SK-N-SH (cell line): ENCODE measurements around the gene BSG. TPM values are rescaled to one million over a fixed set of nuclear protein-coding genes. Genes with fewer than 3 reads are reported as not detected.

Experiments
- CTCF ChIA-PET: fragments of 300-600, 350-600 bp; formaldehyde crosslinking; extraction: SDS; loops from one replicate; lab custom pipeline; 2021; lab: Yijun Ruan, JAX
- POLR2A ChIA-PET: fragments of 350-600 bp; sonication (Branson Sonifier 250); formaldehyde crosslinking; extraction: SDS; loops from one replicate; lab custom pipeline; 2020; ENCODE audit warnings: antibody characterized with exemption, inconsistent platforms; lab: Yijun Ruan, JAX
- DNase-seq: peaks from one replicate; pipeline ENCODE4 v3.0.0; 2012
- H2AFZ ChIP-seq: fragments of 200-600 bp; sonication (generic); 2 replicates; pipeline ENCODE4 v1.8.1; 2016; ENCODE audit warnings: antibody characterized with exemption, mild to moderate bottlenecking, low read depth
- H3F3A ChIP-seq: fragments of 200-600 bp; sonication (generic); replicated peaks from 2 replicates; pipeline ENCODE3; 2016; ENCODE audit warnings: antibody characterized with exemption, mild to moderate bottlenecking; ENCODE audit not compliant: insufficient read depth
- H3K27ac ChIP-seq, 2 experiments: fragments of 200-500 bp in 1 of 2; fragments of 200-600 bp in 1 of 2; sonication (Bioruptor generic) in 1 of 2; sonication (generic), shearing (Covaris generic) in 1 of 2; 2 replicates each; pipeline versions ENCODE4 v1.5.1 to v1.6.1; 2014 to 2016; ENCODE audit warnings: low read depth in 2 of 2, inconsistent platforms in 1 of 2, low read length in 1 of 2, mild to moderate bottlenecking in 1 of 2, mixed read lengths in 1 of 2
- H3K27me3 ChIP-seq: fragments of 200-600 bp; sonication (generic), shearing (Covaris generic); 2 replicates; pipeline ENCODE4 v1.6.1; 2016; ENCODE audit warnings: mixed run types; ENCODE audit not compliant: insufficient read depth
- H3K36me3 ChIP-seq, 2 experiments: fragments of 200-500 bp in 1 of 2; fragments of 200-600 bp in 1 of 2; sonication (Bioruptor generic) in 1 of 2; sonication (generic) in 1 of 2; replicated peaks in 1 of 2; 2 replicates each; pipeline versions ENCODE3 to v1.5.1; 2014 to 2016; ENCODE audit warnings: low read length in 1 of 2, mild to moderate bottlenecking in 1 of 2; ENCODE audit not compliant: insufficient read depth in 2 of 2, control insufficient read depth in 1 of 2
- H3K4me1 ChIP-seq, 2 experiments: fragments of 200-500 bp in 1 of 2; fragments of 200-600 bp in 1 of 2; sonication (Bioruptor generic) in 1 of 2; sonication (generic), shearing (Covaris generic) in 1 of 2; 2 replicates each; pipeline versions ENCODE4 v1.5.1 to v1.6.1; 2014 to 2016; ENCODE audit warnings: low read depth in 1 of 2, low read length in 1 of 2, mixed run types in 1 of 2; ENCODE audit not compliant: insufficient read depth in 2 of 2, control insufficient read depth in 1 of 2
- H3K4me2 ChIP-seq: fragments of 200-600 bp; sonication (generic), shearing (Covaris generic); 2 replicates; pipeline ENCODE4 v1.6.1; 2017; ENCODE audit warnings: mixed run types
- H3K4me3 ChIP-seq, 2 experiments: fragments of 200-500 bp in 1 of 2; fragments of 200-600 bp in 1 of 2; sonication (Bioruptor generic) in 1 of 2; sonication (generic), shearing (Covaris generic) in 1 of 2; 2 replicates each; pipeline versions ENCODE4 v1.5.1 to v1.8.1; 2014 to 2016; ENCODE audit warnings: low read depth in 2 of 2, inconsistent platforms in 1 of 2, low read length in 1 of 2, mild to moderate bottlenecking in 1 of 2, mixed read lengths in 1 of 2, moderate library complexity in 1 of 2
- H3K79me2 ChIP-seq: fragments of 200-600 bp; sonication (generic); 2 replicates; pipeline ENCODE4 v1.8.1; 2017; ENCODE audit warnings: mild to moderate bottlenecking; ENCODE audit not compliant: insufficient read depth
- H3K9ac ChIP-seq: fragments of 200-600 bp; sonication (generic); 2 replicates; pipeline ENCODE4 v1.6.1; 2017; ENCODE audit warnings: mixed run types
- H3K9me2 ChIP-seq: fragments of 200-600 bp; sonication (generic); 2 replicates; pipeline ENCODE4 v1.6.1; 2017; ENCODE audit warnings: mixed run types
- H3K9me3 ChIP-seq: fragments of 200-600 bp; sonication (generic); 2 replicates; pipeline ENCODE4 v1.6.1; 2017; ENCODE audit warnings: mixed run types, mild to moderate bottlenecking, moderate library complexity
- H4K20me1 ChIP-seq: fragments of 200-600 bp; sonication (generic); 2 replicates; pipeline ENCODE4 v1.6.1; 2017; ENCODE audit warnings: mild to moderate bottlenecking, mixed run types; ENCODE audit not compliant: insufficient read depth
- CTCF ChIP-seq: fragments of 200-600 bp; sonication (generic); IDR thresholded peaks from 2 replicates; pipeline ENCODE4 v1.6.1; 2017; ENCODE audit warnings: antibody characterized with exemption, mild to moderate bottlenecking, moderate library complexity
- ELF1 ChIP-seq: IDR thresholded peaks from 2 replicates; pipeline ENCODE4 v1.4.0; 2012
- EZH2phosphoT487 ChIP-seq: fragments of 200-600 bp; sonication (generic); IDR thresholded peaks from 2 replicates; pipeline ENCODE4 v1.6.1; 2017; ENCODE audit warnings: low read depth, mixed run types, mild to moderate bottlenecking, antibody characterized with exemption, moderate library complexity, borderline replicate concordance
- GATA2 ChIP-seq: sonication (generic); formaldehyde crosslinking; IDR thresholded peaks from 2 replicates; pipeline ENCODE4 v1.5.0; 2020; ENCODE audit warnings: mild to moderate bottlenecking, missing genetic modification reagents
- JUND ChIP-seq: IDR thresholded peaks from 2 replicates; pipeline ENCODE4 v1.4.0; 2012
- MXI1 ChIP-seq: IDR thresholded peaks from 2 replicates; pipeline ENCODE4 v1.6.1; 2012; ENCODE audit warnings: mild to moderate bottlenecking, low read depth, low read length, improper control_type of control experiment
- NFIC ChIP-seq: IDR thresholded peaks from 2 replicates; pipeline ENCODE4 v1.4.0; 2012; ENCODE audit warnings: borderline replicate concordance
- PBX3 ChIP-seq: IDR thresholded peaks from 2 replicates; pipeline ENCODE4; 2012
- RAD21 ChIP-seq: IDR thresholded peaks from 2 replicates; pipeline ENCODE4 v1.6.1; 2012; ENCODE audit warnings: mild to moderate bottlenecking, low read length
- RFX5 ChIP-seq: IDR thresholded peaks from 2 replicates; pipeline ENCODE4 v1.6.1; 2012; ENCODE audit warnings: mild to moderate bottlenecking, improper control_type of control experiment, low read length
- TEAD4 ChIP-seq: IDR thresholded peaks from 2 replicates; pipeline ENCODE4 v1.4.0; 2012; ENCODE audit warnings: mild to moderate bottlenecking, borderline replicate concordance; ENCODE audit not compliant: insufficient read depth
- ZBTB33 ChIP-seq: IDR thresholded peaks from 2 replicates; pipeline ENCODE4 v1.4.0; 2012; ENCODE audit warnings: low read depth, borderline replicate concordance
- whole genome bisulfite sequencing: methylation state at CpG from one replicate; pipeline ENCODE4 v1.1.6; 2017; ENCODE audit warnings: low lambda C conversion rate; 5-methylcytosine and 5-hydroxymethylcytosine counted together
- polyA plus RNA-seq, 3 experiments: library from polyadenylated mRNA; depleted of rRNA; stranded (reverse); fragments of >200 nt; gene quantifications; 2 replicates each; pipeline ENCODE4 v1.2.3, GENCODE V29; 2012

The BSG gene
- polyA plus RNA-seq, 1 of the 3 experiments (the other 2 are of a cell fraction): 835 TPM

GRCh38 chr19:594265-594870 is 22.0 kb downstream of the BSG start (continued):
- TF ChIP-seq ZBTB33 (no peak), RFX5 (no peak), MXI1 (no peak), CTCF (no peak), JUND (no peak), RAD21 (no peak), NFIC (no peak), PBX3 (no peak), EZH2phosphoT487 (no peak), GATA2 (CRISPR knock-in tag) (no peak), ELF1 (no peak)

- TF ChIP-seq RFX5: no peak
- TF ChIP-seq TEAD4: no peak
- no peak for TF ChIP-seq ZBTB33
- Histone ChIP-seq H3F3A (no peaks in the 10 kb centered on the region), H3K4me1 (peaks cover 0 to 7% of the 10 kb centered on the region in 2 experiments; a peak in 1 of 4 replicates), H3K4me2 (no peak overlapping the region), H4K20me1 (peaks cover 62% of the 10 kb centered on the region), H3K4me3 (no peak overlapping the region), H3K9me3 (no peaks in the 10 kb centered on the region), H3K9ac (no peak overlapping the region), H2AFZ (no peak overlapping the region), H3K27ac (no peak overlapping the region), H3K36me3 (no peaks in the 10 kb centered on the region), H3K79me2 (peaks cover 8% of the 10 kb centered on the region; the same call in 1 of the 2 replicates), H3K9me2 (no peaks in the 10 kb centered on the region), H3K27me3 (no peaks in the 10 kb centered on the region)
- POLR2A ChIA-PET: no interaction called here
- CTCF ChIA-PET: interaction anchor here (0.9 to 3.5 kb wide), 4 partner anchors 7 to 32 kb away, joined by 3 to 15 read pairs (median 4); no protein-coding TSS in a partner anchor
- WGBS: 93% methylated on average over 39 of the region's 42 CpGs
- no peak for DNase-seq
Measured at GRCh38 chr19:595326-596262, 23.2 kb downstream of the BSG start.
